H1 (cell line): ENCODE results near the gene FABP7. TPM values are rescaled to one million over a fixed set of nuclear protein-coding genes. Genes with fewer than 3 reads are reported as not detected.
A peak's percentile ranks its signal among the peaks of the same experiment; 100 is the strongest.

Source experiments
- CTCF ChIA-PET: fragments of 300-600 bp; sonication (Branson Sonifier 250); formaldehyde crosslinking; loops from one replicate; lab custom pipeline; 2021; ENCODE audit not compliant: partially characterized antibody; lab: Charles Lee
- POLR2A ChIA-PET: fragments of 300-600 bp; sonication (Branson Sonifier 250); formaldehyde crosslinking; loops from one replicate; lab custom pipeline; 2021; ENCODE audit warnings: inconsistent platforms; ENCODE audit not compliant: partially characterized antibody; lab: Charles Lee
- DNase-seq, 2 experiments: peaks; one replicate each; pipeline versions ENCODE4 v3.0.0 to v3.0.0-alpha.2; 2010 to 2022; ENCODE audit warnings: low spot score in 2 of 2, low read depth in 1 of 2, mixed read lengths in 1 of 2
- FAIRE-seq: peaks from 2 replicates; lab custom pipeline; 2011; peaks lifted over from hg19 to GRCh38; lab: Jason Lieb, UNC
- H2AFZ ChIP-seq: 2 replicates; pipeline ENCODE4 v1.8.1; 2012; ENCODE audit warnings: low read length, inconsistent platforms
- H2AK5ac ChIP-seq: 2 replicates; pipeline ENCODE4 v1.6.1; 2013; ENCODE audit warnings: low read depth, low read length
- H2BK120ac ChIP-seq: replicated peaks from 2 replicates; pipeline ENCODE3; 2013; ENCODE audit warnings: low read depth, low read length, inconsistent platforms
- H2BK12ac ChIP-seq: 2 replicates; pipeline ENCODE4 v1.6.1; 2013; ENCODE audit warnings: low read depth, low read length
- H2BK15ac ChIP-seq: 2 replicates; pipeline ENCODE4 v1.6.1; 2013; ENCODE audit warnings: low read length
- H2BK20ac ChIP-seq: 2 replicates; pipeline ENCODE4 v1.6.1; 2013; ENCODE audit warnings: low read length
- H2BK5ac ChIP-seq: 2 replicates; pipeline ENCODE4 v1.6.1; 2013; ENCODE audit warnings: low read depth, low read length
- H3K14ac ChIP-seq: 2 replicates; pipeline ENCODE4 v1.6.1; 2013; ENCODE audit warnings: inconsistent platforms; ENCODE audit not compliant: insufficient read length
- H3K18ac ChIP-seq: 2 replicates; pipeline ENCODE4 v1.6.1; 2013; ENCODE audit warnings: low read length; ENCODE audit errors: extremely low read depth
- H3K23ac ChIP-seq: 2 replicates; pipeline ENCODE4 v1.6.1; 2013; ENCODE audit warnings: inconsistent platforms; ENCODE audit not compliant: insufficient read length
- H3K23me2 ChIP-seq: 2 replicates; pipeline ENCODE4 v1.6.1; 2013; ENCODE audit warnings: low read depth, low read length
- H3K27ac ChIP-seq: 2 replicates; pipeline ENCODE4 v1.6.1; 2011; ENCODE audit warnings: low read depth, low read length, inconsistent platforms
- H3K27me3 ChIP-seq, 4 experiments: replicated peaks in 1 of 4; 1 replicate in 1 of 4; 2 replicates in 3 of 4; pipeline versions ENCODE4 v1.6.1 to v1.8.1; 2011 to 2013; ENCODE audit warnings: low read length in 3 of 4, mild to moderate bottlenecking in 3 of 4, inconsistent platforms in 2 of 4, mixed read lengths in 2 of 4, moderate library complexity in 1 of 4; ENCODE audit not compliant: control insufficient read depth in 3 of 4, insufficient read depth in 3 of 4; ENCODE audit errors: extremely low read depth in 1 of 4
- H3K36me3 ChIP-seq, 4 experiments: 2 replicates each; pipeline versions ENCODE4 v1.6.1 to v1.8.1; 2011 to 2013; ENCODE audit warnings: mild to moderate bottlenecking in 4 of 4, low read length in 3 of 4, moderate library complexity in 2 of 4, control low read depth in 1 of 4, inconsistent platforms in 1 of 4; ENCODE audit not compliant: insufficient read depth in 4 of 4, control insufficient read depth in 2 of 4
- H3K4ac ChIP-seq: replicated peaks from 2 replicates; pipeline ENCODE3; 2013; ENCODE audit warnings: low read length, low read depth, mixed read lengths, inconsistent platforms; ENCODE audit not compliant: insufficient read length
- H3K4me1 ChIP-seq, 4 experiments: replicated peaks in 1 of 4; 1 replicate in 1 of 4; 2 replicates in 3 of 4; pipeline versions ENCODE4 v1.6.1 to v1.8.1; 2011 to 2013; ENCODE audit warnings: low read length in 3 of 4, inconsistent platforms in 2 of 4, mixed read lengths in 1 of 4; ENCODE audit not compliant: insufficient read depth in 4 of 4, control insufficient read depth in 3 of 4
- H3K4me2 ChIP-seq, 2 experiments: 2 replicates each; pipeline versions ENCODE4 v1.6.1 to v1.8.1; 2011 to 2013; ENCODE audit warnings: low read depth in 2 of 2, low read length in 2 of 2, control low read depth in 1 of 2, inconsistent platforms in 1 of 2, mild to moderate bottlenecking in 1 of 2; ENCODE audit not compliant: insufficient read depth in 1 of 2
- H3K4me3 ChIP-seq, 4 experiments: fragments of 200-600, 300-600 bp in 1 of 4; sonication (generic), shearing (Covaris generic), sonication (Bioruptor Twin) in 1 of 4; 2 replicates each; pipeline versions ENCODE4 v1.5.1 to v1.8.1; 2011 to 2016; ENCODE audit warnings: low read length in 4 of 4, low read depth in 3 of 4, control low read depth in 2 of 4, inconsistent platforms in 2 of 4, mild to moderate bottlenecking in 2 of 4, mixed read lengths in 1 of 4, moderate library complexity in 1 of 4; ENCODE audit not compliant: insufficient read depth in 2 of 4; ENCODE audit errors: extremely low read depth in 1 of 4
- H3K56ac ChIP-seq: replicated peaks from 2 replicates; pipeline ENCODE3; 2013; ENCODE audit warnings: low read depth, mild to moderate bottlenecking, mixed read lengths, low read length, inconsistent platforms; ENCODE audit not compliant: insufficient read length
- H3K79me1 ChIP-seq: 2 replicates; pipeline ENCODE4 v1.6.1; 2013; ENCODE audit warnings: low read depth, low read length, control low read depth
- H3K79me2 ChIP-seq, 2 experiments: 2 replicates each; pipeline versions ENCODE4 v1.6.1 to v1.8.1; 2012 to 2013; ENCODE audit warnings: low read length in 2 of 2, mild to moderate bottlenecking in 2 of 2, inconsistent platforms in 1 of 2; ENCODE audit not compliant: insufficient read depth in 2 of 2, control insufficient read depth in 1 of 2
- H3K9ac ChIP-seq, 4 experiments: replicated peaks in 1 of 4; 1 replicate in 1 of 4; 2 replicates in 3 of 4; pipeline versions ENCODE4 v1.6.1 to v1.8.1; 2011 to 2013; ENCODE audit warnings: low read depth in 3 of 4, low read length in 3 of 4, control low read depth in 2 of 4, mild to moderate bottlenecking in 2 of 4, moderate library complexity in 2 of 4, inconsistent platforms in 1 of 4; ENCODE audit errors: extremely low read depth in 1 of 4
- H3K9me3 ChIP-seq, 2 experiments: 2 replicates each; pipeline versions ENCODE4 v1.6.1 to v1.8.1; 2012 to 2013; ENCODE audit warnings: mild to moderate bottlenecking in 2 of 2, moderate library complexity in 2 of 2, control low read depth in 1 of 2, inconsistent platforms in 1 of 2, low read depth in 1 of 2, low read length in 1 of 2, mixed read lengths in 1 of 2; ENCODE audit not compliant: insufficient read depth in 2 of 2
- H4K20me1 ChIP-seq, 2 experiments: replicated peaks in 1 of 2; 2 replicates each; pipeline versions ENCODE3 to v1.8.1; 2011 to 2013; ENCODE audit warnings: inconsistent platforms in 2 of 2, low read length in 2 of 2, mild to moderate bottlenecking in 1 of 2; ENCODE audit not compliant: insufficient read depth in 2 of 2, control insufficient read depth in 1 of 2
- H4K5ac ChIP-seq: 2 replicates; pipeline ENCODE4 v1.6.1; 2013; ENCODE audit warnings: low read length, low read depth, mixed read lengths, inconsistent platforms; ENCODE audit not compliant: insufficient read length
- H4K8ac ChIP-seq: 2 replicates; pipeline ENCODE4 v1.8.0; 2013; ENCODE audit warnings: mild to moderate bottlenecking, moderate library complexity, low read length, inconsistent platforms; ENCODE audit not compliant: insufficient read depth; ENCODE audit errors: extremely low read depth
- H4K91ac ChIP-seq: replicated peaks from 2 replicates; pipeline ENCODE3; 2013; ENCODE audit warnings: low read length, mixed read lengths, inconsistent platforms; ENCODE audit not compliant: insufficient read length
- E2F6 ChIP-seq: IDR thresholded peaks from 2 replicates; pipeline ENCODE4 v1.6.1; 2012; ENCODE audit warnings: inconsistent platforms
- WGBS, 2 experiments: shearing (Covaris generic) in 1 of 2; methylation state at CpG; one replicate each; pipeline versions ENCODE4 v1.1.6 to v1.1.7; 2013 to 2015; ENCODE audit warnings: low lambda C conversion rate in 2 of 2, mixed read lengths in 2 of 2, inconsistent platforms in 1 of 2, low coverage in 1 of 2, missing lambda C conversion rate in 1 of 2; ENCODE audit not compliant: insufficient replicate concordance in 2 of 2, insufficient coverage in 1 of 2, insufficient read length in 1 of 2; ENCODE audit errors: extremely low coverage in 1 of 2, missing lambda C conversion rate in 1 of 2; 5-methylcytosine and 5-hydroxymethylcytosine counted together
- polyA plus RNA-seq, 7 experiments: library from polyadenylated mRNA; depleted of rRNA in 3 of 7; stranded (reverse) in 5 of 7; unstranded in 2 of 7; fragments of >200 nt in 5 of 7; fragments of 200-250 nt in 2 of 7; gene quantifications; 1 replicate in 5 of 7; 2 replicates in 1 of 7; 4 replicates in 1 of 7; pipeline versions ENCODE4 v1.2.1 to v1.2.3, GENCODE V29; 2011 to 2013; ENCODE audit warnings: missing spikeins in 2 of 7, mixed read lengths in 2 of 7
- total RNA-seq: library from RNA; stranded (reverse); fragmentation: NEBNext Ultra II Directional; extraction: Animal tissue kit (Norgen Biotek cat#: 25700); gene quantifications from 2 replicates; pipeline ENCODE4 v1.2.1, GENCODE V29; 2021

FABP7 gene
- total and polyA plus RNA-seq, 2 of the 8 experiments (the other 6 are each of a cell fraction or from before 2014, with no cell fraction given), result 10.6 to 13.1 TPM

GRCh38 chr6:122785891-122786290 lies 6.4 kb downstream of the FABP7 start:
- Histone ChIP-seq H3K4me2 (no peak overlapping the region), H2AK5ac (no peak overlapping the region), H3K9ac (no peak overlapping the region), H3K9me3 (no peaks in the 10 kb centered on the region), H3K4me3 (no peak overlapping the region), H2BK120ac (no peak overlapping the region), H3K4ac (no peak overlapping the region), H4K91ac (peak overlapping the region; percentile 13), H3K79me1 (no peaks in the 10 kb centered on the region), H4K5ac (no peak overlapping the region), H3K18ac (no peak overlapping the region), H3K27me3 (no peaks in the 10 kb centered on the region; a peak in 2 of 7 replicates), H3K23me2 (peaks cover 12% of the 10 kb centered on the region; the same call in 1 of the 2 replicates), H3K23ac (no peak overlapping the region), H2BK15ac (no peak overlapping the region), H2AFZ (no peak overlapping the region), H2BK5ac (no peak overlapping the region), H3K79me2 (no peaks in the 10 kb centered on the region), H3K36me3 (no peaks in the 10 kb centered on the region), H3K56ac (no peak overlapping the region), H3K4me1 (peaks cover 3 to 22% (median 11%) of the 10 kb centered on the region in 4 experiments; a peak in 6 of 7 replicates), H4K8ac (no peak overlapping the region), H2BK20ac (peak overlapping the region; percentile 17; the same call in 1 of the 2 replicates), H3K14ac (no peak overlapping the region), H2BK12ac (no peak overlapping the region), H4K20me1 (no peaks in the 10 kb centered on the region), H3K27ac (no peak overlapping the region)
- CTCF ChIA-PET, result interaction anchor here (0.9 to 12.0 kb wide), 5 partner anchors 9 to 55 kb away, joined by 3 to 62 read pairs (median 5); no protein-coding TSS in a partner anchor
- POLR2A ChIA-PET, result no interaction called here
- WGBS, 2 experiments, result 67% methylated on average over 1 of the region's 1 CpG; no CpG with 5 or more reads in 1 of the 2 experiments
- FAIRE-seq (no peak), DNase-seq (no peak)
- TF ChIP-seq E2F6, result no peak
